AG09319 (cell line): ENCODE data around the gene MARK3.

ENCODE experiments used
- DNase-seq: peaks from one replicate; pipeline ENCODE4 v3.0.0-alpha.2; 2010; ENCODE audit warnings: low read depth; ENCODE audit errors: extremely low read depth
- TF ChIP-seq, protein P1 (sequence below): IDR thresholded peaks from 2 replicates; pipeline ENCODE4 v1.5.1; 2011; ENCODE audit warnings: low read depth, mild to moderate bottlenecking, inconsistent platforms, low read length, moderate library complexity

MARK3 gene

DNA sequence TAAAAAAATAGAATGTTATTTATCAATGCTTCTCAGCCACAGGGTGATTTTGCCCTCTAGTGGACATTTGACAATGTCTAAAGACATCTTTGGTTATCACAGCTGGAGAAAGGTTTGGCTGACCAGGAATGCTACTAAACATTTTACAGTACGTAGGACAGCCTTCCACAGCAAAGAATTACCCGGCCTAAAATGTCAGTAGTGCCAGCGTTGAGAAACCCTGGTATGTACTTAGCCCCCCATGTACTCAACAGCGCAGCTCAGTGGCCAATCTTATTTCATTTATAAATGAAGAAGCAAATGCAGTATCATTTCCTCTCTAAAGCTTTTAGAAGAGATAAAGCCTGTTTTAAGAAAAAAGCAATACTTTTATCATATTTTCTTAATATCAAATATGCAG lies 5.8 kb downstream of the MARK3 start:
- DNase-seq, result peak; percentile 44
- TF ChIP-seq, protein P1, sequence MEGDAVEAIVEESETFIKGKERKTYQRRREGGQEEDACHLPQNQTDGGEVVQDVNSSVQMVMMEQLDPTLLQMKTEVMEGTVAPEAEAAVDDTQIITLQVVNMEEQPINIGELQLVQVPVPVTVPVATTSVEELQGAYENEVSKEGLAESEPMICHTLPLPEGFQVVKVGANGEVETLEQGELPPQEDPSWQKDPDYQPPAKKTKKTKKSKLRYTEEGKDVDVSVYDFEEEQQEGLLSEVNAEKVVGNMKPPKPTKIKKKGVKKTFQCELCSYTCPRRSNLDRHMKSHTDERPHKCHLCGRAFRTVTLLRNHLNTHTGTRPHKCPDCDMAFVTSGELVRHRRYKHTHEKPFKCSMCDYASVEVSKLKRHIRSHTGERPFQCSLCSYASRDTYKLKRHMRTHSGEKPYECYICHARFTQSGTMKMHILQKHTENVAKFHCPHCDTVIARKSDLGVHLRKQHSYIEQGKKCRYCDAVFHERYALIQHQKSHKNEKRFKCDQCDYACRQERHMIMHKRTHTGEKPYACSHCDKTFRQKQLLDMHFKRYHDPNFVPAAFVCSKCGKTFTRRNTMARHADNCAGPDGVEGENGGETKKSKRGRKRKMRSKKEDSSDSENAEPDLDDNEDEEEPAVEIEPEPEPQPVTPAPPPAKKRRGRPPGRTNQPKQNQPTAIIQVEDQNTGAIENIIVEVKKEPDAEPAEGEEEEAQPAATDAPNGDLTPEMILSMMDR, result peak; percentile 69

DNA sequence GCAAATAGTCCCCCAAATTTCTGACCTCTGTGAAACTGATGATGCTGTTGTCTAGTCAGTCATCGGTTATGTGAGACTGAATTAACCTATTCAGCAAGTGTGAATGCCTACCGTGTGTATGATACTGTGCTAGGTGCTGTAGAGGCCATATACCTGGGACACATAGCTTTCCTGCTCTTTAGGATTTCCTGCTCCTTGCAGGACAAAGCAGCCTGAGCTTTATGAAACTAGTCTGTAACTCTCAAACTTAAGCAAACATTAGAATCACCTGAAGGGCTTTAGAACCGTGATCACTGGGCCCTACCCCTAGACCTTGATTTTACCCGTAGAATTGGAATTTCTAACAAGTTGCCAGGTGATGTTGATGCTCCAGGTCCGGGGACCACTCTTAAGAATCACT lies 6.9 kb downstream of the MARK3 start:
- no peak for DNase-seq
- TF ChIP-seq, protein P1, result no peak

DNA sequence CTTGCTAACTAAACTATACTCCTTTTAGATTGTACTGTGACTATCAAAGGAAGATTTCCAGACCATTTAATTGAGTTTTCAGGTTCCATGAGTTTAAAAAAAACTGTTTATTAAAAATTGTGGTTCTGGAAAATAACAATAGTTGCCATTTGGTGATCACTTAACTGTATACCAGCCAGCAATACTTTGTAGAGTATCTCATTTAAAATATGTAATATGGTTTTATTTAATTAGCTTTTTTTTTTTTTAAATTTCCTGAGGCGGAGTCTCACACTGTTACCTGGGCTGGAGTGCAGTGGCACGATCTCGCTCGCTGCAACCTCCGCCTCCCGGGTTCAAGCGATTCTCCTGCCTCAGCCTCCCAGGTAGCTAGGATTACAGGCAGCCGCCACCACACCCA lies 7.4 kb downstream of the MARK3 start:
- TF ChIP-seq, protein P1, result no peak
- no peak for DNase-seq

DNA sequence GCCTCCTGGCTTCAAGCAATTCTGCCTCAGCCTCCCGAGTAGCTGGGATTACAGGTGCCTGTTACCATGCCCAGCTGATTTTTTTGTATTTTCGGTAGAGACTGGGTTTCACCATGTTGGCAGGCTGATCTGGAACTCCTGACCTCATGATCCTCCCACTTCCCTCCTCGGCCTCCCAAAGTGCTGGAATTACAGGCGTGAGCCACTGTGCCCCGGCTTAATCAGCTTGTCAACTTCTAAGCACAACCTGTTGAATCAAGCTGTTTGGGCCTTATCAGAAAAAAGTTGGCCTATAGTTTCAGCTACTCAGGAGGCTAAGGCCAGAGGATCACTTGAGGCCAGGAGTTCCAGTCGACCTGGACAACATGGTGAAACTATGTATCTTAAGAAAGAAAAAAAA lies 7.9 kb downstream of the MARK3 start:
- TF ChIP-seq, protein P1, result no peak
- no peak for DNase-seq

DNA sequence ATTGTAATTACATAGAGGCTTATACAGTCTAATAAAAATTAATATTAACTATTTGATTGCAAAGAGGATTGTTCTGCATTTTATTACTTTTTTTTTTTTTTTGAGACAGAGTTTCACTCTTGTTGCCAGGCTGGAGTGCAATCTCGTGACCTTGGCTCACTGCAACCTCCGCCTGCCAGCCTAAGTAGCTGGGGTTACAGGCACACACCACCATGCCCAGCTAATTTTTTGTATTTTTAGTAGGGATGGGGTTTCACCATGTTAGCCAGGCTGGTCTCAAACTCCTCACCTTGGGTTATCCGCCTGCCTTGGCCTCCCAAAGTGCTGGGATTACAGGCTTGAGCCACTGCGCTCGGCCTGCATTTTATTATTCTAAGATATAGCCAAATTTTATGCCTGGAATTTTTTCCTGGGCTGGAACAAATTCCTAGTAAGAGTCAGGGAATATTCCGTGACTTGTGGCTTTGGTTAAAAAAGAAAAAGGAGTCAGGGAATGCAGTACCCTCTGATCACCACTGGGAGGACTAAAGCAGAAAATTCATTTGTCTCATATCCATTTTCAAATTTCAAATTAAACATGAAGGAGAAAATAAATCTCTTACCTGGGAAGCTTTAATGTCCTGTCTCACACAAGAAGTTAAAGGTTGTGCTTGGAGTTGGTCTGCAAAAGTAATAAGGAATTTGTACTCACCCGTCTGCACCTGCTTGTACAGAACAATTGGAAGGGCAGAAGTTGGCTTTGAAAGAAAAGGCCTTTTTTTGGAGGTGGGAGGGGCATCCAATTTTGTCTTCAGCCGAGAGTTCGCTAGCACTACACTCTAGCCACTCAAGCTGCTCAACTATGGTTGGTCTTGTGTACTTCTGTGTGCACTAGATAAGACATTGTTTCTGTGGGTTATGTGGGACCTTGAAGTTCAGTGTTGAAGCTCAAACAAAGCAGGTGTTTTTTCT lies 8.7 kb downstream of the MARK3 start:
- TF ChIP-seq, protein P1, result peak; percentile 72
- DNase-seq, result no peak

DNA sequence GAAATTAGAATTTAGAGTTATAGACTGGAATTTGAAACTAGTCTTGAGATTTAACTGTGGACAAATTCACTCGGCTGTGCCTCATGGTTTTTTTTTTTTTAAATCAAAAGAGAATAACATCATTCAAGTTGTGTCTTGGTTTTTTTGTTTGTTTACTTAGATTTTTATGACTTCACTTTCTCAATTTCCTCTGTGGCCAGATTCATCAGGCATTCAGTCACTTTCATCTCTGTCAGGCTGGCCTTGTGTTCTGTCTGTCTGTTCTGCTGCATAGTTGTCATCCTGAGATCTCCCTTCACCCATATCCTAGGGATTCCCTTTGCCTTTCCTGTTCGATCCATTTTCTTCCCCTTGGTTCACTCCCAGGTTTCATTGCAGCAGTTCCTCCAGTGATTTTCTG lies 10.0 kb downstream of the MARK3 start:
- TF ChIP-seq, protein P1, result no peak
- no peak for DNase-seq

DNA sequence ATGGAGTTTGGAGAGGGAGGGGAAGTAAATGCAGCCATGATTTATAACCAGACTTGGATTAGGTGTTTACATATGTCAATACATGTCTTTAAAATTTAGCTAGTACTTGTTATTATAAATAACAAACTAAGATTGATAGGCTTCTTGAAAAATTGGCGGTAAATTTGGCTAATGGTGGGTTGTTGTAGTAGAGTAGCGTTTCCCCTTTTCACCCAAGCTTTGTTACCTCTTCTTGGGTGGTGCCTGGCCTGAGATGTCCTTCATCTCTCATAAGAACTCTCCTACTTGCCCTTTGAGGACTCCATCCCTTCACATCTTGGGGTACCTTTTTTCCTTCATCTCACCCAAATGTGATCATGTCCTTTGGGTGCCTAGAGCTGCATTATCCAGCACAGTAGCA lies 11.2 kb downstream of the MARK3 start:
- DNase-seq, result no peak

More for the DNA sequence above, 11.2 kb downstream of the MARK3 start:
- TF ChIP-seq, protein P1, result no peak
